ENCODE measurements around the gene SKAP1.

DNA sequence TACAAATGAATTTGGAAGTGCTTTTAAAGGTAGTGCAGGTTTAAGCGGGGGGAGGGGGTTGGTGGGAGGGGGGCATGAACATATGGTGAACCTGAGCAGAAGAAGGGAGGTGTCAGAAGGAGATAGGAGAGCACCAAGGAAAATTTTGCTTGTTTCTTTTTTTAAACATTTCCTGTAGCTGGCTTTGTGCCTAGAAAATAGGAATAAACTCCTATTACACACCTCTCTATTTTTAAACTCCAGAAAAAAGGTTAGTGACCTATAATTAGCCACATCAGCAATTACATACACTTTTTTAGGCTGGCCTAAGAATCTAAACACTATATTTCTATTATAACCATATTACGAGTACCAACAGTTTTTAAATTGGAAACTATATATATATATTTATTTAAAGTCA lies 159.1 kb downstream of the SKAP1 start:
- TF ChIP-seq TAF1 (IDR thresholded peaks at IDR 0.05; ENCODE audit: borderline replicate concordance, low read depth, low read length) (no peak), POLR2A (IDR thresholded peaks at IDR 0.05; ENCODE audit: low read depth, low read length) (no peak)

All from GM12892 (cell line).